Cardiac fibroblast (primary cell): ENCODE data around the gene ZNF512.

Experiments
- DNase-seq, 2 donors: peaks; one replicate each; pipeline versions ENCODE4 v3.0.0 to v3.0.0-alpha.2; 2010; ENCODE audit warnings: low read depth in 2 of 2
- H3K4me3 ChIP-seq, 2 donors: replicated peaks in 1 of 2; 1 replicate in 1 of 2; 2 replicates in 1 of 2; pipeline ENCODE4 v1.5.1; 2011; ENCODE audit warnings: low read depth in 2 of 2, low read length in 2 of 2, mild to moderate bottlenecking in 2 of 2, moderate library complexity in 1 of 2
- CTCF ChIP-seq: IDR thresholded peaks from one replicate; pipeline ENCODE4 v1.5.1; 2011; ENCODE audit warnings: low read depth, mild to moderate bottlenecking, low read length, inconsistent platforms

ZNF512 gene

GRCh38 chr2:27571197-27571596 lies 11.6 kb upstream of the ZNF512 start:
- no peak for DNase-seq
- no peak for TF ChIP-seq CTCF
- H3K4me3 ChIP-seq = no peak overlapping the region

DNA sequence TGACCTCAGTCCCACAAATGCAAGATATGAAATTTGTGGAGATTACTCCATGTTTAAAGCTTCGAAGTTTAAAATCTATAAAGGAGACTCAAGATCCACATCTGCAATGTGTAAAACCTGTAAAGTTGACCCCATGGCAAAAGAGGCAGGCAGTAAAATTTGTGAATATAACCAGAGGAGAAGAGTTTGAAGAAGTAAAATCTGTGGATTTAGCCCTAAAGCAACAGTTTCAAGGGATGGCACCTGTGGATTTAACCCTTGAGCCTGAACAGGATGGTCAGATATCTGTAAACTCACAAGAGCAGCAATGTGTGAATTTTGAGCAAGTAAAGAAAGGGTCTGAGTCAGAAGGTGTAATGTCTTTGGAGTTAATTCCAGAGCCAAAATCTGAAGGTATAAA lies 11.2 kb upstream of the ZNF512 start:
- TF ChIP-seq CTCF = no peak
- no peak for DNase-seq
- no peak overlapping the region for H3K4me3 ChIP-seq

- no peak overlapping the region for H3K4me3 ChIP-seq
- TF ChIP-seq CTCF = no peak
- DNase-seq = no peak
Observed at GRCh38 chr2:27572439-27572838, 10.4 kb upstream of the ZNF512 start.

GRCh38 chr2:27572998-27573429 lies 9.8 kb upstream of the ZNF512 start:
- H3K4me3 ChIP-seq = no peak overlapping the region
- TF ChIP-seq CTCF = no peak
- no peak for DNase-seq

- H3K4me3 ChIP-seq = no peak overlapping the region
- TF ChIP-seq CTCF = no peak
- DNase-seq = peak; percentile 51 to 78
Observed at GRCh38 chr2:27573452-27573851, 9.4 kb upstream of the ZNF512 start.

GRCh38 chr2:27581417-27582128 lies 1.3 kb upstream of the ZNF512 start:
- no peak for DNase-seq
- TF ChIP-seq CTCF = no peak
- no peak overlapping the region for H3K4me3 ChIP-seq
